Measurements from ENCODE around the gene SLC6A17.
A peak's percentile ranks its signal among the peaks of the same experiment; 100 is the strongest.

Gene SLC6A17

DNA sequence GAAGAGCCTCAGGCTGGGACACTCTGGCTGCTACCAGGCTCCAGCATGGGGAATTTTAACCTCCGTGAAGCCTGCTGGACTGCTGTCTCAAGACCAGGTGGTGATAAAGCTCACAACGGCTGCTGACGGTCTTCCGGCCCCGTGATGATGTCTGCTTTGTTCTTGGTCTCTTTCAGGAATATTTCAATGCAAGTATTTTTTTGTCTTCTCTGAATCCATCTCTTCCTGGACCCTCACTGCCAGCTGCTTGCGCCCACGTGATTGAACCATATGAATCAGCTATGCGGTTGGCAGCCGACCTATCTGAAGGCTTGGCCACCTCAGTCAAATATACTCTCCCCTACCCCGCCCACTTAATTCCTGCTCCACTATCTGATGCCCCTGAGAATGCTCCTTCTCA is 14.6 kb upstream of the SLC6A17 start:
- DNase-seq (ENCODE audit: low read depth): no peak

DNA sequence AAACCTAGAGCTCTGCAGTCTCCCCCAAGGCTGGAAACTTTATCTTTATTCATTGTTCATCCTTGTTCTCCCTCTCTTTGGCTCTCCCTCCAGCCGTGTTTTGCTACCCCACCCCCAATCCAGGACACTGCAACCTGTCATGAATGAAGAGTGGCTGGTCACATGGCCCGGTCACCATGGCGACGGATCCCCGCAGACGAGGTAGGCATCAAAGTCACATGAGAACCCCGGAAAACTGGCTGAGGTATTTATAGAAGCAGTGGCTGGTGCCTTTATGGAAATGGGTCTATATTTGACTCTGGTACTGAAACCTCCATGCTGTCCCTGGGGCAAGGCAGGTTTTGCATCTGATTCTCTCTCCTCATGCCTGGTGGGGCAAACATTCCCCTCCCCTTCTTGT is 13.4 kb upstream of the SLC6A17 start:
- DNase-seq (ENCODE audit: low read depth): no peak

DNA sequence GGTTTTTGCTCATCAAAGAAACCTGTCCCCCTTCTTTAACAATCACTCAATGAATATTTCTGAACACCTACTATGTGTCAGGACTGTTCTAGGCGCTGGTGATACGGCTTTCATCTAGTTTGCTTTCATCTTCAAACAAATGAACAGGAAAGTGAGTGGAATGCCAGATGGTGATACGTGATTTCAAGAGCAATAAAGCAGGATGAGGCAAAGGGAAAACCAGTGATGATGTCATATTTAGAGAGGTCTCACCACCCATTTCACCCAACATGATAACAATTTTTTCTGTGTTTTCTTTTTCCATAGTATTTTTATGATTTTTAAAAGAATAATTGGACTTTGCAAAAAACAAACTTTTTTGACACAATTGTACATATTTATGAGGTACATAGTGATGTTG is 11.3 kb upstream of the SLC6A17 start:
- no peak for DNase-seq (ENCODE audit: low read depth)

- DNase-seq (ENCODE audit: low read depth): no peak
Measured at GRCh38 chr1:110144366-110144765, 5.9 kb upstream of the SLC6A17 start.

- DNase-seq (ENCODE audit: low read depth): no peak
Measured at GRCh38 chr1:110148961-110149360, 1.3 kb upstream of the SLC6A17 start.

DNA sequence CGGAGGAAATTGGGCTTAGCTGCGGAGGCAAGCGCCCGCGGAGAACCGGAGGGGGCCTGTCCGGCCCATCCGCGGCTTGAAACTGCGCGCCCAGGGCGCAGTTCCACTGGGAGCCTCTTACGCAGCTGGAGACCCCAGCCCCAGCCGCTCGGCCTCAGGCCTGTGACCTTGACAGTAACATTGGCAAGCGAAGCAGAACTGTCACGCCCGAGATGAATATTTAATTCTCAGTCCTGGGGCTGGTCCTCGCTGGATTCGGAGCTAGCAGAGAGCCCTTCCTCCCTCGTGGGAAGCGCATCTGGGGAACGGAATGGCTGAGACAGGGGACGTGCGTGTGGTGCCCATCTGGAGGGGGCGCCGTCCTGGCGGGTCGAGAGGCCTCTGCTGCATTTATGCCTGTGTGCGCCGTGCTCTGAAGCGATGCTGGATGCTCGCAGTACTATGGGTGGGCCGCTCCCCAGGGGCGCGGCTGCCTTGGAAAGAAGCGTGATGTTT is 928 bp downstream of the SLC6A17 start:
- DNase-seq (ENCODE audit: low read depth): no peak

DNA sequence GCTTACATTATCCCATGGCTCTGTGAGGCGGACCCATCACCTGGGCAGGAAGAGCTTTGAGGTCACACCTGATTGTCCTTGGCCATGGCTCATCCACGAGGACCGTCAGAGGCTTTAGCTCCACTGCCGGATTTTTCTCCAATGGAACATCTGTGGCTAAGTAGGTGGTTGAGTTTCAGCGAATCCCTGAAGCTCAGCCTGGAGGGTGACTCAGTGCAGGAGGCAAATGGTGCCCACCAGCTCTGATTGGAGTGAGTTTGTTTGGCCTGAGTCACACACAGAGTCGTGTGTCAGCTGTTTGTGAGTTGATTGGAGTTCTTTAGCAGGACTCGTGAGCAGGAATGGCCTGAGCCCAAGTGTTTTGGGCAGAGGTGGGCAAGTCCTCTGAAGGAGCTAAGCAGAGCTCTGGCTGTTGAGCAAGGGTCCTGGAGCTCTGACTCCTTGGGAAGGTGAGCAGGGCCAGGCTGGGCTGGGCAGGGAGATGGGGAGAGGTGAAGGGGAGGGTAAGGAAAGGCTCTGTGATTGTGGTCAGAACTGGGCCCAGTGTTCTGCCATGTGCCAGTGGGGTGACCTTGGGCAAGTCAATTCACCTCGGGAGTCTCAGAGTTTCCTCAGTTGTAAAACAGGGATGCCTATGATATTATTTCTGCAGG is 2.0 kb downstream of the SLC6A17 start:
- peak; percentile 26 for DNase-seq (ENCODE audit: low read depth)

DNA sequence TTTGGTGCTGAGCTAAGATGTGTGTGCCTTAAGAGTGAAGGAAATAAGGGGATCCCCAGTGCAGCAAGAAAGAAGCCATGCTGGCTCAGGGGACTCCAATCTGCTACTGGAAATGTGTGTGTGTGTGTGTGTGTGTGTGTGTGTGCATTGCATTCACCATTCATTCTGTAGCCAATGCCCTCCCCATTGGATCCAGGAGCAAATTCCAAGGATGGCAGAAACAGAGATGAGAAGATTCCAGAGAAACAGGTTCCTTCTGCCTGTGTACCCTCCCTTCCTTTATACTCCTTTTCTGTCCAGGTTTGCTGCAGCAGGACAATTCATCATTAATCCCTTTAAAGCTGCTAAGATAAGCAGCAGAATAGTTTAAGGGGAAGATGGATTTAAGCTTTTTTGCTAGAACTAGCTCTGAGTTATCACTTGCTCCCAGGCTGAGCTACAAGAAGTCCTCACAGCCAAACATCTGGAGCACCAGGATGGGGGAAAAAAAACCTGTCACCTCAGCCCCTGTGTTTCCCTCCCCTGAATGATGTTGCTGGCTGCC is 3.2 kb downstream of the SLC6A17 start:
- DNase-seq (ENCODE audit: low read depth): no peak

DNA sequence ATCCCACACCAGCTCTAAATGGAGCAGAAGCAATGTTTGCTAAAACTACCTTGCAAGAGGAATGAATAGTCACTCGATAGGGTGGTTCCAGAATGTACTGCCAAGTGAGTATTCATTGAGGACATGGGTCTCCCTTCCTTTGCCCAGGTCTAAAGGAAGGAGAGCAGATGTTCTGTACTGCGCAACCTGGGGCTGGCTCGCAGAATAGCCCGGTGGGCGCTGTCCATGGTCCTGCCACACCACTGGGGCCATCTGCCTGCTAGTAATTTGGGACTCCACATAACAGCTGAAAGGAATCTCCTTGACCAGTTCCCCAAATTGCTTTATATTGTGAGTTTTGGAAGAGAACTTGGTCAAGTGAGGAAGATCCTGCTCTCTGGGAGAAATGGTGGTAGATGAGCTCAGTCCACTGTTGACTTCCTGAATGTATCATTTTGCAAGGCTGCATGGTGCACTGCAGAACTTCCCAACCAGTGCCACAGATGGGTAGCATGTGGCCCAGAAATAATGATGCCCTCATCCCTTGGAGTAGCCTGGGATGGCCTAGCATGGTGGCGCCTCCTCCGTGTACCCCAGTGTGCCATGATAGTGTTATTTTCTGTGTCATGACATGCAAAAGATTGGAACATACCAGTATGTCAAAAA is 5.7 kb downstream of the SLC6A17 start:
- peak; percentile 27 for DNase-seq (ENCODE audit: low read depth)

DNA sequence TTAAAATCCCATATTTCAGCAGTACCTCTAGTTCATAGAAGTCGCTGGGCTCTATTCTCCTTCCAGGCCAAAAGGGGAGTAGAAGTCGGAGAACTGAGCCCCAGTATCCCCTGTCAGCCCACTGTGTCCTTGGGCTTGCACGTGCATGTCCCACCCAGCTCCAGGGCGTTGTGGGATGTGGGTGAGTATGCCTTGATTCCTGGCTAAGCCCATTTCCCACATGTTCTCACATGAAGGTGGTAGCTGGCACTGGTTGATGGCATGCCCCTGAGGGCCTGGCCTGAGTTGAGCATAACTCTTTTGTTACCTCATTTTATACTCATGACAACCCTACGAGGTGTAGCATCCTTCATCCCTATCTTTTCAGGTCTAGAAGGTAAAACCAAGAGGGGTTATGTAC is 8.0 kb downstream of the SLC6A17 start:
- DNase-seq (ENCODE audit: low read depth): no peak

DNA sequence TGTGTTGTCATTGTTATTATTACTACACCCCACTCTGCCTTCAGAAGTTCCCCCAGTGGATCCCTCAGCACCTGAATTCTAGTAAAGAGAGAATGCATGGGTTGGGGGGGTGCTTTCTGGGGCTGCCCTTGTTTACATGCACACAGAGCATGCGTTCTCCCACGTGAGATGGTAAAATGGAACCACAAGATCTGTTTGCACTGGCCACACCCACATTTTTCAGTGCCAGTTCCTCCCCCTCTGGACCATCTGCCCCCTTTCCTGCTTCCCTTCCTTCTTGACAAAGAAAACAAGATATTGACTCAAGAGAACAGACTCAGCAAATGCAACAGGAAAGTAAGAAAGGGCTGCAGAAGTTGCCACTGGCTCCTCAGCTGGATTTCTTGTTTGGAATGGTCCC is 8.9 kb downstream of the SLC6A17 start:
- DNase-seq (ENCODE audit: low read depth): no peak

DNA sequence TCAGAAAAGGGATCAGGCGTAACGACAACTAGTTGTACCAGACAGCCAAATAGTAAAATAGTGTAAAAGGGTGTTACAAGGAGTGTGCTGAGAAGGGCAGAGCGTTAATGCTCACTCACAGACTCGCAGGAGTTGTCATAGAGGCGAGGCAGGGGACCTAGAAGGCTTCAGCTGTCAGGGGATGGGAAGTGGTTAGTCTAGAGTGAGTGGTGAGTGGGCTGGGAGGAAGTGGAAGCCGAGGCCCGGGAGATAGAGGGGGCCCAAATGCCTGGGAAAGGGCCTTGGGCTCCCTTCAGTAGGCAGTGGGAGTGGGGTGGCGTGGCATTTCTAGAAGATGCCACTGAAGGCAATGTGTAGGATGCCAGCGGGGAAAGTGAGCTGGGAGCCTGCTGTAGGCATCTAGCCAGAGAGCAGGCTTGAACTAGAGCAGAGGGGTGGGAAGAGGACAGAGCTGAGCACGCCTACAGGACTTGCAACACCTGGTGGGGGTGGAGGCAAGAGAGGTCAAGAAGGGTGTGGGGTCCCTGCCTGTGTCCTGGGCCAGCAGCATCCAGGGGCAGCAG is 10.3 kb downstream of the SLC6A17 start:
- no peak for DNase-seq (ENCODE audit: low read depth)

DNA sequence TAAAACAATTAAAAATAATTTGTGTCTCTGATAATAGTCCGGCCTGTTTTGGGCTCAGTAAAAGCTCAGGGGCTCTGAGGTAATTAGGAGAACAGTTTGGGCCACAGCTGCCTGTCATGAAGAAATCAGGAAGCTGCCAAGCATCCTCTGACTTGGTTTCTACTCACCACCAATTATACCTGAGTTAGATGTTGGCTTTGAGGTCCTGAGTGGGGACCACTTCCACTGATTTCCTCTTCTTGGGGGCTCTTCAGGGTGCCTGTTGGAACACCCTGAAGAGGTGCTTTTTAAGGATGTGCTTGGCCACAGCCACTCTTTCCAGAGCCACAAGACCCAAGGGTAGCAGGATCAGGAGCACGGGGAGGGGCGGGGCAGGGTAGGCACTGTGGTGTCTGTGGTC is 10.9 kb downstream of the SLC6A17 start:
- DNase-seq (ENCODE audit: low read depth): no peak

GRCh38 chr1:110161849-110162248 is 11.6 kb downstream of the SLC6A17 start:
- DNase-seq (ENCODE audit: low read depth): no peak

DNA sequence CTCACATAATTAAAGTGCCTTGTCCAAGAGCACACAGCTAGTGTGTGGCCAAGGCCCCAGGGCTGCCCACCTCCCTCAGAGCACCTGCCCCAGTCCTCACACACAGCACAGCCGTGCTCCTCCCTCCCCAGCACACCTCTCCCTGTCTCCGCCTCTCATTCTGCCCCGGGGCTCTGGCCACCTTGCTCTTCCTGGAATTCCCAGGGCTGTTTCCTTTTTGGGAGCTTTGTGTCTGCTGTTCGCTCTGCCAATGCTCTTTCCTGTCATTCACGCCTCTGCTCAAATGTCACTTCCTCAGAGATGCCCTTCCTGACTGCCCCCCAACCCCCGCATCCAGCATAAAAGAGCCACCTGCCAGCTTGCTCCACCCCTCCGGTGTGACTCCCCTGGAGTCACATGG is 13.3 kb downstream of the SLC6A17 start:
- DNase-seq (ENCODE audit: low read depth): no peak

GRCh38 chr1:110164725-110165350 is 14.5 kb downstream of the SLC6A17 start:
- DNase-seq (ENCODE audit: low read depth): no peak

GRCh38 chr1:110165761-110166231 is 15.5 kb downstream of the SLC6A17 start:
- no peak for DNase-seq (ENCODE audit: low read depth)

GRCh38 chr1:110166861-110167260 is 16.6 kb downstream of the SLC6A17 start:
- DNase-seq (ENCODE audit: low read depth): no peak

GRCh38 chr1:110170766-110171733 is 20.8 kb downstream of the SLC6A17 start:
- DNase-seq (ENCODE audit: low read depth): no peak

- no peak for DNase-seq (ENCODE audit: low read depth)
Measured at GRCh38 chr1:110172001-110172400, 21.7 kb downstream of the SLC6A17 start.

DNA sequence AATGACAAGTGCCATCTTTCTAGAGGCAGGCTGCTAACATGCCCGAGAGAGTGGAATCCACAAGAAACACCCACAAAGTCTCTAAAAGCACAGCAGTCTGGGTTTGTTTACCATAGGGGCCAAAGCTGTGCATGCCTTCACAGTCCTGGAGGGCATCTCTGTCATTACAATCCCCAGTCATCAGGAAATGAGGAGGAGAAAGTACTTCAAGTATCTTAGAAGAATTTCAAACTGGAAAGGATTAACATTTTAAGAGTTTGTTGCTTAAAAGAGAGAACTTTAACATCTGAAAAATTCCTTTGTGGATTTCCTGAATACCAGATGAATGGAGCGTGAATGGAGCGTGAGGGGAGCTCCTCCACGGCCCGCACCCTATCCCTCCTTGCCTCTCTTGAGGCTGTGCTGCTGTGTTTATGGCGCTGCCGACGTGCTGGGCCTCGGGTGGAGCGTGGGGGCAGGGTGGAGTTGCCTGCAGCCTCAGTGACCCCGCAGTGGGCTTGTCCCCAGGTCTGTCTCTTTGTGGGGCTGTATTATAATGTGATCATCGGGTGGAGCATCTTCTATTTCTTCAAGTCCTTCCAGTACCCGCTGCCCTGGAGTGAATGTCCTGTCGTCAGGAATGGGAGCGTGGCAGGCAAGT is 23.3 kb downstream of the SLC6A17 start:
- DNase-seq (ENCODE audit: low read depth): no peak
